Measurements from ENCODE around the gene CCDC121.

The CCDC121 gene

DNA sequence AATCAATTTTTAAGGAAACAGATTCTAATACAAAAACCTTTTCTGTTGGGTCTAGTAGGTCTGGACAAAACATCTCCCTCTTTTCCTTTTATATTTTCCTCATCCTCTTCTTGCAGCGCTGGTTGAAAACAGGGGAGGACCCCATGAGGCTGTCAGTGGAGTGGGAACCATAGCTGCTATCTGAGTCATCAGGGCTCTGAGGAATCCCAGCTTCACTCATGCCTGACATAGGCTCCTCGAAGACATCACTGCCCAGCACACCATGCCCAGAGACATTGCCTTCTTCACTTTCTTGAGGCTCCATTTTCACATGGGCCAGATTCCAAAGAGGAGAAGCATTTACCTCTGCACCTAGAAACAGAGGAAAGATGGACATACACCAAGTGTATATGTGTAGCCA lies 24.6 kb upstream of the CCDC121 start:
- no peak overlapping the region for H3K27ac ChIP-seq (ENCODE audit: low read depth, low read length)
- H3K36me3 ChIP-seq (ENCODE audit: insufficient read depth, low read length), result peaks cover 95% of the 10 kb centered on the region
- no peak overlapping the region for H3K4me3 ChIP-seq (ENCODE audit: low read length)
- H3K9ac ChIP-seq (ENCODE audit: low read depth, low read length), result no peak overlapping the region
- 93% methylated on average over 2 of the region's 2 CpGs for WGBS
- no peaks in the 10 kb centered on the region for H3K9me3 ChIP-seq (ENCODE audit: insufficient read depth, low read depth, low read length)
- no peaks in the 10 kb centered on the region for H3K27me3 ChIP-seq (ENCODE audit: insufficient read depth, low read length)
- no peaks in the 10 kb centered on the region for H3K4me1 ChIP-seq (ENCODE audit: insufficient read depth, low read length)

DNA sequence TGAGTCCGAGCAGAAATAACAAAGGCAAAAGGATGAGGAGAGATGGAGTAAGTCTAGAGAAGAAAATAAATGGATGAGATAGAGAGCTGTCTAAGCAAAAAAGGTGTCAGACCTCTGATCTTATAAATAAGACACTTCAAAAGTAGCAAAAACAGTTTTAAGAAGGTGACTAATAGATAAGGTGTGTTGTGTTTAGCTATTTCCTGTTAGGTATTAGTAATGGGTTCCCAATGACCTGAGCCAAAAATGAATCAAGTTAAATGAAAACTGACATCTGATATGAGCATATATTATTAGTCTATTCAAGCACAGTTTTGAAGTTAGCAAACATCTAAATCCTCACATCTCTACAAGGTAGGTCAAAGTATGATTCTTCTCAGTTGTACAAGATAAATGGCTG lies 24.0 kb upstream of the CCDC121 start:
- H3K9me3 ChIP-seq (ENCODE audit: insufficient read depth, low read depth, low read length), result no peaks in the 10 kb centered on the region
- no peak overlapping the region for H3K27ac ChIP-seq (ENCODE audit: low read depth, low read length)
- no peaks in the 10 kb centered on the region for H3K27me3 ChIP-seq (ENCODE audit: insufficient read depth, low read length)
- WGBS, result 97% methylated on average over 1 of the region's 1 CpG
- no peaks in the 10 kb centered on the region for H3K4me1 ChIP-seq (ENCODE audit: insufficient read depth, low read length)
- H3K36me3 ChIP-seq (ENCODE audit: insufficient read depth, low read length), result peaks cover 95% of the 10 kb centered on the region
- H3K4me3 ChIP-seq (ENCODE audit: low read length), result no peak overlapping the region
- no peak overlapping the region for H3K9ac ChIP-seq (ENCODE audit: low read depth, low read length)

- peaks cover 95% of the 10 kb centered on the region for H3K36me3 ChIP-seq (ENCODE audit: insufficient read depth, low read length)
- no peak overlapping the region for H3K4me3 ChIP-seq (ENCODE audit: low read length)
- H3K9ac ChIP-seq (ENCODE audit: low read depth, low read length), result no peak overlapping the region
- H3K9me3 ChIP-seq (ENCODE audit: insufficient read depth, low read depth, low read length), result no peaks in the 10 kb centered on the region
- H3K27ac ChIP-seq (ENCODE audit: low read depth, low read length), result no peak overlapping the region
- H3K27me3 ChIP-seq (ENCODE audit: insufficient read depth, low read length), result no peaks in the 10 kb centered on the region
- H3K4me1 ChIP-seq (ENCODE audit: insufficient read depth, low read length), result no peaks in the 10 kb centered on the region
Observed at GRCh38 chr2:27652341-27652740, 23.5 kb upstream of the CCDC121 start.

DNA sequence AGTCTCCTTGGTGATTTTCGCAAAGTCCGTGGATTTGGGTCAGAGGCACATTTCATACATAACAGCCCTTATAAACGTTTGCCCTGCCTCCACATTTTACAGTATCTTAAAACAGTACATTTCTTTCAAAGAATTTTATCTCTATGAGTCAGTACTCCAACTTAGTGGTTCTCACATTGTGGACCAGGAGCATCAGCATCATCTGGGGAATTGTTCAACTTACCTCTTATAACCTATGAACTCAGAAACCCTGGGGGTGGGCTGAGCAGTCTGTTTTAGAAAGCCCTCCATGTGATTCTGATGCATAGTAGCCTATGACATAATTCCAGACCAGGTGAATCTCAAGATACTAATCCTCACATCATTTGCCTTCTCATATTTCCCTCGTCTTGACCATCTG lies 22.2 kb upstream of the CCDC121 start:
- no peaks in the 10 kb centered on the region for H3K27me3 ChIP-seq (ENCODE audit: insufficient read depth, low read length)
- no peak overlapping the region for H3K4me3 ChIP-seq (ENCODE audit: low read length)
- H3K36me3 ChIP-seq (ENCODE audit: insufficient read depth, low read length), result peaks cover 93% of the 10 kb centered on the region
- WGBS, result 87% methylated on average over 4 of the region's 4 CpGs
- no peaks in the 10 kb centered on the region for H3K4me1 ChIP-seq (ENCODE audit: insufficient read depth, low read length)
- no peaks in the 10 kb centered on the region for H3K9me3 ChIP-seq (ENCODE audit: insufficient read depth, low read depth, low read length)
- no peak overlapping the region for H3K27ac ChIP-seq (ENCODE audit: low read depth, low read length)
- no peak overlapping the region for H3K9ac ChIP-seq (ENCODE audit: low read depth, low read length)

DNA sequence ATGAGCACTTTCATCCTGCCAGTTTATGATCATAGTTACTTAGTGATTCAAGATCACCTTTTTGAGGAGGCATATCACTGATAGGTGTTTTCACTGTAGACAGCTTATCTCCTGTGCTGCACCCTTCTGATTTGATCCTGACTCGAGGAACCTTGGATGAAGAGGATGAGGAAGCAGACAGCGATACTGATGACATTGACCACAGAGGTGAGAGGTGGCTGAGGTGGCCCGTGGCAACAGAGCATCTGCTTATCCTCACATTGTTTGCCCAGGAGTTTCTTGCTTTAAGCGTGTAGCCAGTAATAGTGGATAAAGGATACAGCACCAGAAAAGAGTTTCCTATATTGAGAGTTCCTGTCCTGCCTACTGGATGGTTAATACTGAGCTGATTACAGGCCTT lies 18.9 kb upstream of the CCDC121 start:
- Histone ChIP-seq H3K9me3 (ENCODE audit: insufficient read depth, low read depth, low read length) (no peaks in the 10 kb centered on the region), H3K27me3 (ENCODE audit: insufficient read depth, low read length) (no peaks in the 10 kb centered on the region), H3K27ac (ENCODE audit: low read depth, low read length) (no peak overlapping the region), H3K4me3 (ENCODE audit: low read length) (no peak overlapping the region), H3K4me1 (ENCODE audit: insufficient read depth, low read length) (no peaks in the 10 kb centered on the region), H3K36me3 (ENCODE audit: insufficient read depth, low read length) (peaks cover 88% of the 10 kb centered on the region), H3K9ac (ENCODE audit: low read depth, low read length) (no peak overlapping the region)
- 95% methylated on average over 4 of the region's 4 CpGs for WGBS

GRCh38 chr2:27647289-27647688 lies 18.5 kb upstream of the CCDC121 start:
- H3K9ac ChIP-seq (ENCODE audit: low read depth, low read length), result no peak overlapping the region
- no peak overlapping the region for H3K4me3 ChIP-seq (ENCODE audit: low read length)
- H3K36me3 ChIP-seq (ENCODE audit: insufficient read depth, low read length), result peaks cover 88% of the 10 kb centered on the region
- H3K4me1 ChIP-seq (ENCODE audit: insufficient read depth, low read length), result no peaks in the 10 kb centered on the region
- no peaks in the 10 kb centered on the region for H3K9me3 ChIP-seq (ENCODE audit: insufficient read depth, low read depth, low read length)
- no peak overlapping the region for H3K27ac ChIP-seq (ENCODE audit: low read depth, low read length)
- H3K27me3 ChIP-seq (ENCODE audit: insufficient read depth, low read length), result no peaks in the 10 kb centered on the region

GRCh38 chr2:27645197-27645596 lies 16.4 kb upstream of the CCDC121 start:
- no peak overlapping the region for H3K4me3 ChIP-seq (ENCODE audit: low read length)

GRCh38 chr2:27640722-27641245 lies 12.0 kb upstream of the CCDC121 start:
- H3K36me3 ChIP-seq (ENCODE audit: insufficient read depth, low read length), result peaks cover 95% of the 10 kb centered on the region
- no peaks in the 10 kb centered on the region for H3K4me1 ChIP-seq (ENCODE audit: insufficient read depth, low read length)
- H3K27me3 ChIP-seq (ENCODE audit: insufficient read depth, low read length), result no peaks in the 10 kb centered on the region
- H3K9ac ChIP-seq (ENCODE audit: low read depth, low read length), result no peak overlapping the region
- no peak overlapping the region for H3K4me3 ChIP-seq (ENCODE audit: low read length)
- H3K9me3 ChIP-seq (ENCODE audit: insufficient read depth, low read depth, low read length), result no peaks in the 10 kb centered on the region
- H3K27ac ChIP-seq (ENCODE audit: low read depth, low read length), result no peak overlapping the region
- 90% methylated on average over 2 of the region's 2 CpGs for WGBS

More at GRCh38 chr2:27645197-27645596, 16.4 kb upstream of the CCDC121 start:
- Histone ChIP-seq H3K4me1 (ENCODE audit: insufficient read depth, low read length) (no peaks in the 10 kb centered on the region), H3K27me3 (ENCODE audit: insufficient read depth, low read length) (no peaks in the 10 kb centered on the region), H3K9me3 (ENCODE audit: insufficient read depth, low read depth, low read length) (no peaks in the 10 kb centered on the region), H3K9ac (ENCODE audit: low read depth, low read length) (no peak overlapping the region), H3K36me3 (ENCODE audit: insufficient read depth, low read length) (peaks cover 90% of the 10 kb centered on the region), H3K27ac (ENCODE audit: low read depth, low read length) (no peak overlapping the region)

GRCh38 chr2:27638709-27639108 lies 9.9 kb upstream of the CCDC121 start:
- no peaks in the 10 kb centered on the region for H3K27me3 ChIP-seq (ENCODE audit: insufficient read depth, low read length)
- 73% methylated on average over 3 of the region's 3 CpGs for WGBS
- no peaks in the 10 kb centered on the region for H3K4me1 ChIP-seq (ENCODE audit: insufficient read depth, low read length)
- no peak overlapping the region for H3K4me3 ChIP-seq (ENCODE audit: low read length)
- H3K9me3 ChIP-seq (ENCODE audit: insufficient read depth, low read depth, low read length), result no peaks in the 10 kb centered on the region
- H3K9ac ChIP-seq (ENCODE audit: low read depth, low read length), result no peak overlapping the region
- no peak overlapping the region for H3K27ac ChIP-seq (ENCODE audit: low read depth, low read length)
- H3K36me3 ChIP-seq (ENCODE audit: insufficient read depth, low read length), result peaks cover 99% of the 10 kb centered on the region

GRCh38 chr2:27638037-27638637 lies 9.3 kb upstream of the CCDC121 start:
- no peaks in the 10 kb centered on the region for H3K27me3 ChIP-seq (ENCODE audit: insufficient read depth, low read length)

DNA sequence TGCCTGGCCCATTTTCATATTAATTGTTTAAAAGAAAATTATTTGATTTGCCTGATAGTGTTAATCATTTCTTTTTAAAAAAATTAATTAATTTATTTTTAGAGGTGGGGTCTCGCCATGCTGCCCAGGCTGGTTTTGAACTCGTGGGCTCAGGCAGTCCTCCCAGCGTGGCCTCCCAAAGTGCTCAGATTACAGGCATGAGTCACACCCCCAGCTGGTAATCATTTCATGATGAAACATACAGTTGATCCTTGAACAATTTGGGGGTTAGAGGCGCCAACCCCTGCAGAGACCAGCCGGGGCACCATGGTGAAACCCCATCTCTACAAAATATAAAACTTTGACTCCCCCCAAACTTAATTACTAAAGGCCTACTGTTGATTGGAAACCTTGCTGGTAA lies 8.0 kb upstream of the CCDC121 start:
- Histone ChIP-seq H3K4me3 (ENCODE audit: low read length) (no peak overlapping the region), H3K9ac (ENCODE audit: low read depth, low read length) (no peak overlapping the region), H3K4me1 (ENCODE audit: insufficient read depth, low read length) (no peaks in the 10 kb centered on the region), H3K36me3 (ENCODE audit: insufficient read depth, low read length) (peaks cover 96% of the 10 kb centered on the region), H3K27ac (ENCODE audit: low read depth, low read length) (no peak overlapping the region), H3K9me3 (ENCODE audit: insufficient read depth, low read depth, low read length) (no peaks in the 10 kb centered on the region), H3K27me3 (ENCODE audit: insufficient read depth, low read length) (no peaks in the 10 kb centered on the region)
- WGBS, result 94% methylated on average over 5 of the region's 5 CpGs

More at GRCh38 chr2:27638037-27638637, 9.3 kb upstream of the CCDC121 start:
- Histone ChIP-seq H3K9ac (ENCODE audit: low read depth, low read length) (no peak overlapping the region), H3K4me3 (ENCODE audit: low read length) (no peak overlapping the region), H3K27ac (ENCODE audit: low read depth, low read length) (no peak overlapping the region), H3K9me3 (ENCODE audit: insufficient read depth, low read depth, low read length) (no peaks in the 10 kb centered on the region), H3K36me3 (ENCODE audit: insufficient read depth, low read length) (peaks cover 96% of the 10 kb centered on the region), H3K4me1 (ENCODE audit: insufficient read depth, low read length) (no peaks in the 10 kb centered on the region)
- 95% methylated on average over 3 of the region's 3 CpGs for WGBS

DNA sequence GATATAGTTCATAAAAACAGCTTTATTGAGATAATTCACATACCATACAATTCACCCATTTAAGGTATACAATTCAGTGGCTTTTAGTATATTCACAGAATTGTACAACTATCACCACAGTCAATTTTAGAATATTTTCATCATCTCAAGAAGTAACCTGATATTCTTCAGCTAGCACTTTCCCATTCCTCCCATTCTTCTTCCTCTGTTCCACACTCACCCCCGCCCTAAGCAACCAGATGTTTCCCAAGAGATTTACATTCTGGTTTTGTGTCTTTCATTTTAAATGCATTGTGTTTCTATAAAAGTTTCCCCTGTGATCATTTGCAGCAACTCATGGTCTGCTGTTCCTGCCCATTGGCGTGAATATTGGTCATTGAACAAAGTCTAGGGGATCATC lies 5.5 kb upstream of the CCDC121 start:
- Histone ChIP-seq H3K4me1 (ENCODE audit: insufficient read depth, low read length) (no peaks in the 10 kb centered on the region), H3K27me3 (ENCODE audit: insufficient read depth, low read length) (no peaks in the 10 kb centered on the region), H3K9ac (ENCODE audit: low read depth, low read length) (no peak overlapping the region), H3K27ac (ENCODE audit: low read depth, low read length) (no peak overlapping the region), H3K36me3 (ENCODE audit: insufficient read depth, low read length) (peaks cover 87% of the 10 kb centered on the region), H3K4me3 (ENCODE audit: low read length) (no peak overlapping the region), H3K9me3 (ENCODE audit: insufficient read depth, low read depth, low read length) (no peaks in the 10 kb centered on the region)
- 95% methylated on average over 2 of the region's 2 CpGs for WGBS

All from HUES64 (cell line).